Hematopoietic multipotent progenitor cell treated with erythropoietin and hydrocortisone succinate and interleukin-3 and kit ligand, for 17 days (in vitro differentiated cells): ENCODE results near the gene TRPT1.

Experiments
- DNase-seq: peaks from one replicate; pipeline ENCODE4 v3.0.0-alpha.2; 2015; ENCODE audit warnings: low spot score

TRPT1 gene

GRCh38 chr11:64208086-64208795 is 17.7 kb downstream of the TRPT1 start:
- no peak for DNase-seq

GRCh38 chr11:64207256-64208085 is 18.5 kb downstream of the TRPT1 start:
- DNase-seq = peak; percentile 90

GRCh38 chr11:64206457-64207255 is 19.3 kb downstream of the TRPT1 start, which contains the start of gene FERMT3:
FERMT3 (plus strand) TSS chr11:64206721; CDS start chr11:64207365, 644 bp downstream.
- peak; percentile 76 for DNase-seq

GRCh38 chr11:64204464-64204989 is 21.5 kb downstream of the TRPT1 start:
- DNase-seq = peak; percentile 98

- no peak for DNase-seq
Measured at GRCh38 chr11:64204080-64204440, 21.9 kb downstream of the TRPT1 start.

- no peak for DNase-seq
Measured at GRCh38 chr11:64203421-64204079, 22.4 kb downstream of the TRPT1 start.

- no peak for DNase-seq
Measured at GRCh38 chr11:64202992-64203391, 23.0 kb downstream of the TRPT1 start.

GRCh38 chr11:64201543-64201942 is 24.4 kb downstream of the TRPT1 start:
- DNase-seq = no peak

- DNase-seq = no peak
Measured at GRCh38 chr11:64198511-64198910, 27.5 kb downstream of the TRPT1 start.

- no peak for DNase-seq
Measured at GRCh38 chr11:64196626-64197025, 29.4 kb downstream of the TRPT1 start.

- no peak for DNase-seq
Measured at GRCh38 chr11:64192434-64192833, 33.6 kb downstream of the TRPT1 start.

- DNase-seq = peak; percentile 44
Measured at GRCh38 chr11:64186492-64187165, 39.4 kb downstream of the TRPT1 start.

GRCh38 chr11:64185693-64186491 is 40.1 kb downstream of the TRPT1 start, which contains the start of gene STIP1:
STIP1 (plus strand) TSS chr11:64186171; CDS start chr11:64186262, 91 bp downstream.
- peak; percentile 100 for DNase-seq

GRCh38 chr11:64185175-64185692 is 40.8 kb downstream of the TRPT1 start:
- DNase-seq = peak; percentile 88

- no peak for DNase-seq
Measured at GRCh38 chr11:64183890-64184289, 42.1 kb downstream of the TRPT1 start.

- DNase-seq = peak; percentile 68
Measured at GRCh38 chr11:64181506-64182411, 44.2 kb downstream of the TRPT1 start.

GRCh38 chr11:64180891-64181290 is 45.1 kb downstream of the TRPT1 start:
- no peak for DNase-seq

- no peak for DNase-seq
Measured at GRCh38 chr11:64178951-64179639, 46.9 kb downstream of the TRPT1 start.
